Psoas muscle (tissue), 8 donors: Measurements from ENCODE around the gene PDIA6. TPM values are rescaled to one million over a fixed set of nuclear protein-coding genes. Genes with fewer than 3 reads are reported as not detected.
"Not testable (repeated sequence)": the region's sequence is repeated elsewhere in the genome, so short reads cannot be mapped to it uniquely, and the experiment has no call there.

ENCODE experiments used
- ATAC-seq, 4 donors: fragments of 200-7000 bp; cut with Tn5 transposase; one replicate each; pipeline ENCODE4 v1.9.1; 2020; ENCODE audit warnings: moderate library complexity in 3 of 4, mild to moderate bottlenecking in 2 of 4
- DNase-seq, 2 donors: peaks; one replicate each; pipeline ENCODE4 v3.0.0-alpha.2; 2020
- H3K27ac ChIP-seq: fragments of 200-600 bp; one replicate; pipeline ENCODE4 v1.8.0; 2022
- H3K27me3 ChIP-seq, 3 donors: fragments of 200-600 bp in 1 of 3; one replicate each; pipeline versions ENCODE4 v1.6.1 to v1.8.0; 2013 to 2022; ENCODE audit warnings: low read length in 2 of 3, mild to moderate bottlenecking in 2 of 3, moderate library complexity in 1 of 3; ENCODE audit not compliant: insufficient read depth in 3 of 3
- H3K36me3 ChIP-seq, 2 donors: fragments of 200-600 bp in 1 of 2; one replicate each; pipeline versions ENCODE4 v1.6.1 to v1.8.0; 2013 to 2022; ENCODE audit warnings: low read depth in 1 of 2, mild to moderate bottlenecking in 1 of 2, moderate library complexity in 1 of 2; ENCODE audit not compliant: insufficient read depth in 1 of 2
- H3K4me1 ChIP-seq: fragments of 200-600 bp; one replicate; pipeline ENCODE4 v1.8.0; 2022
- H3K4me3 ChIP-seq: fragments of 200-600 bp; one replicate; pipeline ENCODE4 v1.8.0; 2022; ENCODE audit warnings: mild to moderate bottlenecking
- H3K9me3 ChIP-seq: fragments of 200-600 bp; one replicate; pipeline ENCODE4 v1.8.0; 2022
- CTCF ChIP-seq: fragments of 200-600 bp; IDR thresholded peaks from one replicate; pipeline ENCODE4 v1.8.0; 2022; ENCODE audit warnings: antibody characterized with exemption
- WGBS, 3 donors: extraction: QIAGEN DNeasy Blood & Tissue Kit; methylation state at CpG; one replicate each; pipeline versions ENCODE4 v1.1.6 to v1.1.7; 2013; 5-methylcytosine and 5-hydroxymethylcytosine counted together
- intact Hi-C, 2 donors: fragments of 100-400 bp; cut with DNase I; formaldehyde crosslinking; loops; one replicate each; pipeline versions ENCODE4 v1.11.0 to v1.14.2; 2022
- polyA plus RNA-seq, 3 donors: library from polyadenylated mRNA; stranded (reverse); fragments of 200-250 nt; gene quantifications; one replicate each; pipeline ENCODE4 v1.2.3, GENCODE V29; 2013
- total RNA-seq, 4 donors: library from RNA; stranded (reverse); fragmentation: NEBNext Ultra II Directional in 2 of 4; extraction: Animal tissue kit (Norgen Biotek cat#: 25700) in 2 of 4; gene quantifications; one replicate each; pipeline versions ENCODE4 v1.2.1 to v1.2.4, GENCODE V29; 2021 to 2023
- donor health status: healthy with polysubstance abuse.
- donor health status: DM: no; HTN: no; CAD: no; lungs with moderate emphysema.
- donor health status: Bipolar disorder and iron deficiency.
- donor health status: healthy.
- donor health status: DM: yes; HTN: yes; CAD: no.
- donor health status: DM: no; HTN: no; CAD: no.
- donor health status: DM: no; HTN: no; CAD: no.
- donor health status: DM: yes; HTN: yes; CAD: no.

Gene PDIA6
- total and polyA plus RNA-seq, 7 donors = 40.1 to 139 (median 56.7) TPM

- Histone ChIP-seq H3K27ac (no peak overlapping the region), H3K36me3 (no peaks in the 10 kb centered on the region), H3K9me3 (no peaks in the 10 kb centered on the region), H3K27me3 (peaks cover 0 to 8% (median 0%) of the 10 kb centered on the region in 3 donors), H3K4me3 (no peak overlapping the region), H3K4me1 (no peaks in the 10 kb centered on the region)
- no peak for TF ChIP-seq CTCF
- no peak for ATAC-seq
- no peak for DNase-seq
- WGBS, 3 donors = 15 to 19% (median 17%) methylated on average over 8 of the region's 8 CpGs
- intact Hi-C loops = no loop called here
Measured at GRCh38 chr2:10820562-10820961, 8.0 kb upstream of the PDIA6 start.

DNA sequence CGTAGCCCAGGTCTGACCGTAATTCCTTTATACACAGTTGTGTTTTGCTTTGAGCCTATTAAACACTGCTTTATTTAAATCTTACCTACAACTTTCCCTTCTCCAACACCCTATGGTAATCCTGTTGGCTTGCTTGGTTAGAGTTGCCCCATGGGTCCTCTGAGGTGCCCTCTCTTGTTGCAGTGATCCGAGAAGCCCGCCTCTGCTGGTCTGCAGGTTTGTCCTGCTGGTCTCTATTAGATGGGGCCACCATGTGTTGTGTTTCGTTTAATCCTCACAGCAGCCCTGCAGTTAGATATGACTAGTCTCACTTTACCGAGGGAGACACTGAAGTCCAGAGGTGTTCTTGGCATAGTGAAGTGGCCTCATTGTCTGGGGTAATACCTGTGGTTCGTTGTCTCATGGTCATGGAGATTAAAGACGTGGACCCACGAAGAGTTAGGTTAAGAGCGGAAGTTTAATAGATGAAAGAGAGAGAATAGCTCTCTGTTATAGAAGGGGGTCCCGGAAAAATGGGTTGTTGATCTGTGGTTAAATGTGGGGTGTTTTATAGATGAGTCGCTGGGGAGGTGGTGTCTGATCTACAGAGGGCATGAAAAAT is 7.2 kb upstream of the PDIA6 start:
- TF ChIP-seq CTCF = no peak
- DNase-seq = no peak
- ATAC-seq = no peak
- Histone ChIP-seq H3K9me3 (no peaks in the 10 kb centered on the region), H3K4me3 (no peak overlapping the region), H3K4me1 (no peaks in the 10 kb centered on the region), H3K27ac (no peak overlapping the region), H3K36me3 (no peaks in the 10 kb centered on the region), H3K27me3 (peaks cover 0 to 8% (median 0%) of the 10 kb centered on the region in 3 donors)
- intact Hi-C loops = loop anchor here in 1 of 2 donors (10.0 kb wide), 1 partner anchor 135 kb away; the partner anchor contains the start of gene NOL10
- 87 to 93% (median 90%) methylated on average over 12 of the region's 12 CpGs for WGBS, 3 donors

GRCh38 chr2:10818984-10819383 is 6.4 kb upstream of the PDIA6 start:
- Histone ChIP-seq H3K9me3 (no peaks in the 10 kb centered on the region), H3K4me1 (no peaks in the 10 kb centered on the region), H3K36me3 (no peaks in the 10 kb centered on the region), H3K27ac (no peak overlapping the region), H3K27me3 (peaks cover 0 to 8% (median 0%) of the 10 kb centered on the region in 3 donors), H3K4me3 (no peak overlapping the region)
- no peak for TF ChIP-seq CTCF
- WGBS, 3 donors = 77 to 79% (median 77%) methylated on average over 3 of the region's 3 CpGs
- no peak for ATAC-seq
- intact Hi-C loops = loop anchor here in 1 of 2 donors (10.0 kb wide), 1 partner anchor 134 kb away; the partner anchor contains the start of gene NOL10
- DNase-seq = no peak

DNA sequence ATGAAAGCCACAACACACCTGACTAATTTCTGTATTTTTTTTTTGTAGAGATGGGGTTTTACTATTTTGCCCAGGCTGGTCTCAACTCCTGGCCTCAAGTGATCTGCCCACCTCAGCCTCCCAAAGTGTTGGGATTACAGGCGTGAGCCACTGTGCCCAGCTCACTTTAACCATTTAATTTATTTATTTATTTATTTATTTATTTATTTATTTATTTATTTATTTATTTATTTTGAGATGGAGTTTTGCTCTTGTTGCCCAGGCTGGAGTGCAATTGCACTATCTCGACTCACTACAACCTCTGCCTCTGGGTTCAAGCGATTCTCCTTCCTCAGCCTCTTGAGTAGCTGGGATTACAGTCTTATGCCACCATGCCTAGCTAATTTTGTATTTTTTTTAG is 5.7 kb upstream of the PDIA6 start:
- intact Hi-C loops = loop anchor here in 1 of 2 donors (10.0 kb wide), 1 partner anchor 134 kb away; the partner anchor contains the start of gene NOL10
- not testable (repeated sequence) for H3K27ac ChIP-seq, H3K4me1 ChIP-seq, H3K36me3 ChIP-seq, DNase-seq, H3K4me3 ChIP-seq, ATAC-seq, H3K9me3 ChIP-seq, H3K27me3 ChIP-seq
- 94 to 97% (median 97%) methylated on average over 3 of the region's 3 CpGs for WGBS, 3 donors

- TF ChIP-seq CTCF = no peak
- ATAC-seq (no peak), DNase-seq (no peak)
- Histone ChIP-seq H3K4me3 (no peak overlapping the region), H3K27ac (no peak overlapping the region), H3K9me3 (no peaks in the 10 kb centered on the region), H3K36me3 (no peaks in the 10 kb centered on the region), H3K4me1 (peaks cover 3% of the 10 kb centered on the region), H3K27me3 (peaks cover 0 to 8% (median 0%) of the 10 kb centered on the region in 3 donors)
- intact Hi-C loops = loop anchor here in 1 of 2 donors (10.0 kb wide), 1 partner anchor 133 kb away; the partner anchor contains the start of gene NOL10
- WGBS, 3 donors = 56 to 64% (median 57%) methylated on average over 5 of the region's 5 CpGs
Measured at GRCh38 chr2:10817413-10817812, 4.8 kb upstream of the PDIA6 start.
